ENCODE results near the gene TMEM178B.
"Not testable (repeated sequence)": the region's sequence is repeated elsewhere in the genome, so short reads cannot be mapped to it uniquely, and the experiment has no call there.

Gene TMEM178B

DNA sequence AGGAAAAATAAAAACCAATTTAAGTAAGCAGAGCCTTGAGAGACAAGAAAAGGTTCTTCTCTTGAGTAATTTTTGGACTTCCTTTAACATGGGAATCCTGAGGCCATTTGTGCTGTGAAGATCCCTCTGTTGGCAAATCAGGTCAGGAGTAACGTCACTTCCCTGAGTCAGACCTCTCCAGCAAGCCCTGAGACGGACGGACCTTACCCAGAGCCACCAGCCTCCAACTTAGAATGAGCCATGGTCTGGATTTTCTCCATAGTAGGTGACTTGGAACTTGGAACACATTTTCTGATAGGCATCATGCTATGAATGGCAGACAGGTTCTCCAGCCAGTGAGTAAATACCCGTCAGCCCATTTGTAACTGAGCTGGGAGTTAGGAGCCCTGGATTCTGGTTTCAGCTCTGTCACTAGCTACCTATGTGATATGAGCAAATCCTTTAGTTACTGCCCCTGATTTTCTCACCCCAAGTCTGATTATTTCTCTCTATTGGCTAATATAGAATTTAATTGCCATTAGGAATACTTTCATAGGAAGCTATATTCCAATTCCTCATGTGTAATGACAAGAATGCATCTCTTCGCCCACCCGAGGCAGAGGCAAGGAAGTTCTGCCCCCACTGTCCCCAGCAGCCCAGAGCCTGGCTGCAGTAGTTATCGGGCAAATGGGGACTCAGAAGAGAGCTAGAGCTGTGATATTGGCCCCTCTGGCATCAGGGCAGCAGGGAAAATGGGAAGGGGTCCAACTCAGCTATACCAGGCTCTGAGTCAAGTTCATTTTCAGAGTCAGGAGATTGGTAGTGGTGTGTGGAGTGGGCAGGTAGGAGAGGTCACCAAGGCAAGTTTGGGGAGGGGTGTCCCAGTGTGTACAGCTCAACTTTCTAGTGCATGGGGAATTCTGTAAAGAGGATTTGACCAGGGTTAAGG, 323.6 kb downstream of the TMEM178B start:
- Histone ChIP-seq H3K9ac (ENCODE audit: low read depth, low read length) (no peak overlapping the region), H3K9me3 (ENCODE audit: insufficient read depth, low read depth, low read length) (no peaks in the 10 kb centered on the region), H3K27me3 (ENCODE audit: insufficient read depth, low read length) (no peaks in the 10 kb centered on the region), H3K4me3 (ENCODE audit: low read length) (no peak overlapping the region), H3K4me1 (ENCODE audit: insufficient read depth, low read length) (no peaks in the 10 kb centered on the region), H3K36me3 (ENCODE audit: insufficient read depth, low read depth, low read length) (no peaks in the 10 kb centered on the region), H3K27ac (ENCODE audit: low read length) (no peak overlapping the region)

DNA sequence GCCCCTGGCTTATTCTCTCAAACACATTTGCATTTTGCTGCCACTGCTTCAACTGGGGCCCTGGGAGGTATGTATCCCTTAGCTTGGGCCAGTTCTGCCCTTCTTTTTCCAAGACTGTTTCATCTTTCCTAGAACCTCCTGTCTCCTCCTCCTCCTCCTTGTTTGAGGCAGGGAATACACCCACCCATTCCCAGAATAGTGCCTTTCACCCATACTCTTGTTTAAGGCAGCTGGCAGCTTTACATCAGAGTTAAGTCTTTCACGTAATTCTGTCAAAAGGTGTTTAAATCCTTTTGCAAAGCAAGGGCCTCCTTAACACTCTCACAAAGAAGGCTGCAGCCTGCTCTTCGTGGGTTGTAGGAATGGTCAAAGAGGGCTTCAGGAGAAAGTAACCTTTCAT, 326.5 kb downstream of the TMEM178B start:
- Histone ChIP-seq H3K4me3 (ENCODE audit: low read length) (no peak overlapping the region), H3K27me3 (ENCODE audit: insufficient read depth, low read length) (no peaks in the 10 kb centered on the region), H3K4me1 (ENCODE audit: insufficient read depth, low read length) (no peaks in the 10 kb centered on the region), H3K36me3 (ENCODE audit: insufficient read depth, low read depth, low read length) (no peaks in the 10 kb centered on the region), H3K9me3 (ENCODE audit: insufficient read depth, low read depth, low read length) (no peaks in the 10 kb centered on the region; the same call in 1 of the 2 replicates), H3K9ac (ENCODE audit: low read depth, low read length) (no peak overlapping the region), H3K27ac (ENCODE audit: low read length) (no peak overlapping the region)

DNA sequence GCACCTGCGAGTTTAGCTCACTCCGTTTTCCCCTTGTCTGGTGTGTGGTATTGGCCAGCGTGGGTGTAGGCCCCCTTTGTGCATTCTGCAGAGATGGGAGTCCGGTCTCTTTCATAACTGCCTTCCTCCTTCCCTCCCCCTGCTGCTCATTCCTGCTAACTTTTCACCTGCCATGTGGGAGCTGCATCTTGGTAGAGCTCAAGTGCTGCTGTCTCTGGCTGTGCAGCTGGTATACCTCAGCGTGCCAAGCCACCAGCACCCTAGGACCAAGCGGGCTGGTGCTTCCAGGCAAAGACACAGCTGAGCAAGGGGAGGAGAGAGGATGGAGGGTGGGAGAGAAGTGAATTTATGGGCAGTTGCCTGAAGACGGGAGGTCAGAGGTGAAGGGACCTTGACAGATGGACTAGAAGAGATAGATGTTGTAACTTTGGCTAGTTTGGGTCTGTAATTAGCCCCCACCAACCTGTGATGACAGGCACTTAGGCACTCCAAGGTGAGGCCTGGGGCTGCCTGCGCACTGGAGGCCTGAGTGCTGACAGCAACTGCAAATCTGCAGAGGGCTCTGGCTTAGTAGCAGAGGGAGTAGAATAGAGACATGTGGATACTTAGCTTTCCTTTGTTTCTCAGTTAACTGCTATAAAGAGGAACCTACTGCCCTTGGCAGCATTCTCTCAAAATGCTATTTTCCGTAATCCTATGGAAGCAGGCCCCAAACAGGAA, 328.6 kb downstream of the TMEM178B start:
- Histone ChIP-seq H3K4me3 (ENCODE audit: low read length) (no peak overlapping the region), H3K4me1 (ENCODE audit: insufficient read depth, low read length) (no peaks in the 10 kb centered on the region), H3K9me3 (ENCODE audit: insufficient read depth, low read depth, low read length) (no peaks in the 10 kb centered on the region; the same call in 1 of the 2 replicates), H3K27me3 (ENCODE audit: insufficient read depth, low read length) (no peaks in the 10 kb centered on the region), H3K9ac (ENCODE audit: low read depth, low read length) (no peak overlapping the region), H3K36me3 (ENCODE audit: insufficient read depth, low read depth, low read length) (no peaks in the 10 kb centered on the region), H3K27ac (ENCODE audit: low read length) (no peak overlapping the region)

GRCh38 chr7:141403846-141404245, 330.0 kb downstream of the TMEM178B start:
- not testable (repeated sequence) for H3K9me3 ChIP-seq (ENCODE audit: insufficient read depth, low read depth, low read length); H3K36me3 ChIP-seq (ENCODE audit: insufficient read depth, low read depth, low read length); H3K27me3 ChIP-seq (ENCODE audit: insufficient read depth, low read length); H3K9ac ChIP-seq (ENCODE audit: low read depth, low read length); H3K4me1 ChIP-seq (ENCODE audit: insufficient read depth, low read length); H3K4me3 ChIP-seq (ENCODE audit: low read length); H3K27ac ChIP-seq (ENCODE audit: low read length)

DNA sequence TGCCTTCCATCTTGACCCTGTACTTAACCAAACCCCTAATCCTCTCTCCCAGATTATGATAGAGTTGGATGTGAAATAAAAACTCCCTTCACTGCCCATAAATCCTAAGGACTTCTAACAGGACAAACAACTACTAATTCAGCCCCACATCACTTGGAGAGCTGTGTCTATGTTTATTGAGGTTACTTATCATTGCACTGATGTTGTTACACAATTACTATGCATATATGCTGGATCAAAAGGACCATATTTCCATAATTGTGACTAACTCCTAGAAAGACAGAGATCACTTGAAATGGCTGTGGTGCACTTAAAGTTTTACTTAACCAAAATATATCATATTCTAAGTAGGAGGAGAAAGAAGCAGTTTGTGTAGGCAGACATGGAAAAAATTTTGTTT, 332.5 kb downstream of the TMEM178B start:
- Histone ChIP-seq H3K4me1 (ENCODE audit: insufficient read depth, low read length) (peaks cover 30% of the 10 kb centered on the region; the same call in 1 of the 2 replicates), H3K27ac (ENCODE audit: low read length) (no peak overlapping the region), H3K9me3 (ENCODE audit: insufficient read depth, low read depth, low read length) (no peaks in the 10 kb centered on the region; the same call in 1 of the 2 replicates), H3K4me3 (ENCODE audit: low read length) (no peak overlapping the region), H3K9ac (ENCODE audit: low read depth, low read length) (no peak overlapping the region), H3K27me3 (ENCODE audit: insufficient read depth, low read length) (no peaks in the 10 kb centered on the region), H3K36me3 (ENCODE audit: insufficient read depth, low read depth, low read length) (no peaks in the 10 kb centered on the region)

DNA sequence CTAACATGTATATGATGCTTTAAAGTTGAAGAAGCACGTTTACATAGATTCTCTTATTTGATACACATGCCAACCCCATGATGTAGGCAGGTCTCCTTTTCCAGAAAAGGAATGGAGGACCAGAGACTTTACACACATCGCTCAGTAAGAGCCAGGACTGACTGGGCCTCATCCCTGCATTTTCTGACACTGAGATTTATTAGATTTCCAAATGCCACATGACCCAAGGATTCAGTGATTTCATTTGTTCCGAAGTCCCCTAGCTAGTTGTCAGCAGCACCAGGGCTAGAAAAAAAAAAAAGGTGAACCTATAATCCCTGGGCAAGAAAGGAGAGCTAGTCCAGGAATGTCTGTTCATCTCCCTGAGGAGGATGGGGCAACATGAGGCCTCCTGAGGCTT, 334.0 kb downstream of the TMEM178B start:
- peaks cover 35% of the 10 kb centered on the region; the same call in 1 of the 2 replicates for H3K4me1 ChIP-seq (ENCODE audit: insufficient read depth, low read length)
- no peak overlapping the region for H3K27ac ChIP-seq (ENCODE audit: low read length)
- H3K27me3 ChIP-seq (ENCODE audit: insufficient read depth, low read length) = no peaks in the 10 kb centered on the region
- H3K9ac ChIP-seq (ENCODE audit: low read depth, low read length) = no peak overlapping the region
- H3K36me3 ChIP-seq (ENCODE audit: insufficient read depth, low read depth, low read length) = no peaks in the 10 kb centered on the region
- H3K9me3 ChIP-seq (ENCODE audit: insufficient read depth, low read depth, low read length) = no peaks in the 10 kb centered on the region; the same call in 1 of the 2 replicates
- no peak overlapping the region for H3K4me3 ChIP-seq (ENCODE audit: low read length)

DNA sequence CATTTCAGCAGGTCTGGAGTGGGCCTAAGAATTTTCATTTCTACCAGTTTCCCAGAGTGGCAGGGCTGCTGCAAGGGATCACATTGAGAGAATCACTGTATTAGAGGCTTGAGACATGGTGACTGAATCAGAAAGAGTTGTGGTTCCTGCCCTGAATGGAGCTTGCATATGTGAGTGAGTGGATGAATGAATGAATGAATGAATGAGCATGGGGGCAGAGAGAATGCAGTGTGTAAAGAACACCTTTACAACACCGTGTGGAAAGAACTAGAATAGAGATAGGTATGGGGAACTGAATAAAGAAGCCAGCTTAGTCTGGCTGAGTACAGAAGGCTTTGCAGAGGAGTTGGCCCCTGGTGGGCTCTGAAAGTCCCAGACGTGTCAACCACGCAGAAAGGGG, 334.6 kb downstream of the TMEM178B start:
- peaks cover 35% of the 10 kb centered on the region; the same call in 1 of the 2 replicates for H3K4me1 ChIP-seq (ENCODE audit: insufficient read depth, low read length)
- H3K9me3 ChIP-seq (ENCODE audit: insufficient read depth, low read depth, low read length) = no peaks in the 10 kb centered on the region; the same call in 1 of the 2 replicates
- H3K27ac ChIP-seq (ENCODE audit: low read length) = no peak overlapping the region
- no peaks in the 10 kb centered on the region for H3K36me3 ChIP-seq (ENCODE audit: insufficient read depth, low read depth, low read length)
- no peak overlapping the region for H3K9ac ChIP-seq (ENCODE audit: low read depth, low read length)
- no peaks in the 10 kb centered on the region for H3K27me3 ChIP-seq (ENCODE audit: insufficient read depth, low read length)
- no peak overlapping the region for H3K4me3 ChIP-seq (ENCODE audit: low read length)

- no peaks in the 10 kb centered on the region for H3K36me3 ChIP-seq (ENCODE audit: insufficient read depth, low read depth, low read length)
- no peaks in the 10 kb centered on the region for H3K27me3 ChIP-seq (ENCODE audit: insufficient read depth, low read length)
- peak overlapping the region; percentile 61; the same call in 1 of the 2 replicates for H3K9ac ChIP-seq (ENCODE audit: low read depth, low read length)
- H3K9me3 ChIP-seq (ENCODE audit: insufficient read depth, low read depth, low read length) = no peaks in the 10 kb centered on the region; the same call in 1 of the 2 replicates
- H3K4me1 ChIP-seq (ENCODE audit: insufficient read depth, low read length) = peaks cover 35% of the 10 kb centered on the region; the same call in 1 of the 2 replicates
- no peak overlapping the region for H3K4me3 ChIP-seq (ENCODE audit: low read length)
- H3K27ac ChIP-seq (ENCODE audit: low read length) = no peak overlapping the region
These were observed 335.4 kb downstream of the TMEM178B start for GRCh38 chr7:141409219-141409618.

DNA sequence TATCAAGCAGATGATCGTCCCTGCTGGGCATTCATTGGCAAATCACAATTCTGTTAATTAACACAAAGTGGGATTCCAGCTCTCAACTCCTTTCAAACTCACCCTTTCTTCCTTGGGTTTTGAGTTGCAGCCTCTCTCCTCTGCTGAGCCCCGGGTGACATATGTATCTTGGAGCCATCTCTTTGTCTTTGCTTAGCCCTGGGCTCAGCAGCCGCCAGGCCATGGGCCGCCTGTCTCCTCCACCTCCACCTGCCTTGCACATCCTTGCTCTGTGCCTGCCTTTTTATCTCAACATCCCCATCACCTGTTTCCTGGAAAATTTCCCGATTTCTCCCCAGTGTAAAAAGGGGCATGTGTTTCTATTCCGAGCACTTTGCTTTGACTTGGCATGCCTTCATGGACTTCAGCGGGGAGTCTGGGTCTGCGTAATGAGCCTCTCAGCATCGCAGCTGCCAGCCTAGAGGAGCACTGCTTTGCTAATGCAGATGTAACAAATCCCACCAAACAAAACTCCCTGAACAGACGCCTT, 336.0 kb downstream of the TMEM178B start:
- peak overlapping the region; percentile 61; the same call in 1 of the 2 replicates for H3K9ac ChIP-seq (ENCODE audit: low read depth, low read length)
- no peaks in the 10 kb centered on the region for H3K9me3 ChIP-seq (ENCODE audit: insufficient read depth, low read depth, low read length)
- peak overlapping the region; percentile 54 for H3K4me3 ChIP-seq (ENCODE audit: low read length)
- no peaks in the 10 kb centered on the region for H3K36me3 ChIP-seq (ENCODE audit: insufficient read depth, low read depth, low read length)
- H3K4me1 ChIP-seq (ENCODE audit: insufficient read depth, low read length) = peaks cover 35% of the 10 kb centered on the region; the same call in 1 of the 2 replicates
- no peak overlapping the region for H3K27ac ChIP-seq (ENCODE audit: low read length)
- H3K27me3 ChIP-seq (ENCODE audit: insufficient read depth, low read length) = no peaks in the 10 kb centered on the region

DNA sequence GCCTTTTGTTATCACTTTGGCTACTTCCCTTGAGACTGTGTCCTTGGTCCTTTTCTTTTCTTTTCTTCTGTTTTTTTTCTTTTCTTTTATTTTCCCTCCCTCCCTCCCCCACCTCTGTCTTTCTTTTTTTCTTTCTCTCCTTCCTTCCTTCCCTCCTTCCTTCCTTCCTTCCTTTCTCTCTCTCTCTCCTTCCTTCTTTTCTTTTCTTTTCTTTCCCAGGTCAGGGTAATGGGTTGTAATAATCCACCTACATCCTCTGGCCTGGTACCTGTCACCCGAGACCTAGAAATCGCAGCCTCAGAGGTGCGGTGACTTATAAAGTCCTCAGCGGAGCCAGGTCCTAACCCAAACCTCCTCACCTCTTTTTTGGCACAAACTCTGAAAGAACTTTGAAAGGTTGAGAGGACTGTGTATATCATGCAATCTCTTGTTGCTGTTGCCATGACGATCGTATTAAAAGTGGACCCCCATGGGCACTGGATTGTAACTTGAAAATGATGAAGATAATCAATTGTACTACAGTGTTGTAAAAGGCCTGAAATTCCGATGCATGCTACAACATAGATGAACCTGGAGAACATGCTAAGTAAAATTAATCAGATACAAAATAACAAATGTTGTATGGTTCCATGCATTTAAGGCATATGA, 336.6 kb downstream of the TMEM178B start:
- H3K27ac ChIP-seq (ENCODE audit: low read length) = peak overlapping the region; percentile 9
- H3K36me3 ChIP-seq (ENCODE audit: insufficient read depth, low read depth, low read length) = no peaks in the 10 kb centered on the region
- peak overlapping the region; percentile 61; the same call in 1 of the 2 replicates for H3K9ac ChIP-seq (ENCODE audit: low read depth, low read length)
- peaks cover 35% of the 10 kb centered on the region; the same call in 1 of the 2 replicates for H3K4me1 ChIP-seq (ENCODE audit: insufficient read depth, low read length)
- H3K27me3 ChIP-seq (ENCODE audit: insufficient read depth, low read length) = no peaks in the 10 kb centered on the region
- no peaks in the 10 kb centered on the region for H3K9me3 ChIP-seq (ENCODE audit: insufficient read depth, low read depth, low read length)
- H3K4me3 ChIP-seq (ENCODE audit: low read length) = peak overlapping the region; percentile 54; the same call in 1 of the 2 replicates

DNA sequence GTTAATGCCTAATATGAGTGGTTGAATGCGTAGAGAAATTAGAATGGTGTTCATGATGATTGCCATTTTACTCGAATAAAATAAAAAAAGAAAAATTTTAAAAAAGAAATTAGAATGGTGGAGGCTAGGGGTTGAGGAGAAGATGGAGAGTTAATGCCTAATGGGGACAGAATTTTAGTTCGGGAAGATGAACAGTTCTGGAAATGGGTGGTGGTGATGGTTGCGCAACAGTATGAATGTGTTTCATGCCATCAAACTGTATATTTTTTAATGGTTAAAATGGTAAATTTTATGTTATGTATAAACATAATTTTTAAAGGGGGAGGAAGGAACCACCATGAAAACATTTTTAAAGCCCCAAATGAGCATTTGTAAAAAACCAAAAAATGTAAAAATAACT, 337.3 kb downstream of the TMEM178B start:
- no peaks in the 10 kb centered on the region for H3K36me3 ChIP-seq (ENCODE audit: insufficient read depth, low read depth, low read length)
- H3K9ac ChIP-seq (ENCODE audit: low read depth, low read length) = no peak overlapping the region
- no peak overlapping the region for H3K27ac ChIP-seq (ENCODE audit: low read length)
- peaks cover 35% of the 10 kb centered on the region; the same call in 1 of the 2 replicates for H3K4me1 ChIP-seq (ENCODE audit: insufficient read depth, low read length)
- no peaks in the 10 kb centered on the region for H3K9me3 ChIP-seq (ENCODE audit: insufficient read depth, low read depth, low read length)
- H3K4me3 ChIP-seq (ENCODE audit: low read length) = no peak overlapping the region
- H3K27me3 ChIP-seq (ENCODE audit: insufficient read depth, low read length) = no peaks in the 10 kb centered on the region

All from iPS-20b (cell line).